AG04450 (cell line): Measurements from ENCODE around the gene OTOGL. TPM values are rescaled to one million over a fixed set of nuclear protein-coding genes. Genes with fewer than 3 reads are reported as not detected.
"Not testable (repeated sequence)": the region's sequence is repeated elsewhere in the genome, so short reads cannot be mapped to it uniquely, and the experiment has no call there.

Source experiments
- CTCF ChIA-PET: fragments of 300-600, 350-600 bp; formaldehyde crosslinking; extraction: SDS; loops from one replicate; lab custom pipeline; 2022; ENCODE audit warnings: antibody characterized with exemption, inconsistent platforms; lab: Charles Lee
- POLR2A ChIA-PET: fragments of 350-600 bp; formaldehyde crosslinking; extraction: SDS; loops from one replicate; lab custom pipeline; 2021; ENCODE audit warnings: antibody characterized with exemption, inconsistent platforms; lab: Yijun Ruan, JAX
- DNase-seq: peaks from one replicate; pipeline ENCODE4 v3.0.0-alpha.2; 2011; ENCODE audit warnings: low read depth, low spot score
- H3K27ac ChIP-seq: one replicate; pipeline ENCODE4 v1.5.1; 2012; ENCODE audit warnings: low read depth, low read length, control low read depth
- H3K27me3 ChIP-seq: one replicate; pipeline ENCODE4 v1.6.0; 2012; ENCODE audit warnings: low read length; ENCODE audit not compliant: control insufficient read depth, insufficient read depth
- H3K4me3 ChIP-seq: 2 replicates; pipeline ENCODE4 v1.5.1; 2011; ENCODE audit warnings: mild to moderate bottlenecking, low read depth, low read length, control low read depth
- H3K9me3 ChIP-seq: 2 replicates; pipeline ENCODE4 v1.5.1; 2012; ENCODE audit warnings: low read length; ENCODE audit not compliant: control insufficient read depth, insufficient read depth
- CTCF ChIP-seq: IDR thresholded peaks from 2 replicates; pipeline ENCODE4 v1.5.1; 2011; ENCODE audit warnings: low read depth, low read length, control low read depth, inconsistent platforms
- polyA plus RNA-seq: library from polyadenylated mRNA; depleted of rRNA; stranded (reverse); fragments of >200 nt; gene quantifications from 2 replicates; pipeline ENCODE4 v1.2.3, GENCODE V29; 2011

OTOGL gene
- polyA plus RNA-seq, 1 experiment: 0.07 TPM

- CTCF ChIA-PET: no interaction called here
- DNase-seq: no peak
- Histone ChIP-seq H3K27me3 (no peaks in the 10 kb centered on the region), H3K27ac (no peak overlapping the region), H3K4me3 (no peak overlapping the region), H3K9me3 (no peaks in the 10 kb centered on the region)
- no peak for TF ChIP-seq CTCF
- POLR2A ChIA-PET: no interaction called here
These were observed 113.8 kb downstream of the OTOGL start for GRCh38 chr12:80212938-80213645.

GRCh38 chr12:80213871-80214270, 114.5 kb downstream of the OTOGL start:
- H3K27me3 ChIP-seq: no peaks in the 10 kb centered on the region
- POLR2A ChIA-PET: no interaction called here
- H3K9me3 ChIP-seq: no peaks in the 10 kb centered on the region
- H3K27ac ChIP-seq: no peak overlapping the region
- no peak for DNase-seq
- CTCF ChIA-PET: no interaction called here
- TF ChIP-seq CTCF: no peak
- no peak overlapping the region for H3K4me3 ChIP-seq

GRCh38 chr12:80217011-80217535, 117.7 kb downstream of the OTOGL start:
- Histone ChIP-seq H3K9me3 (no peaks in the 10 kb centered on the region), H3K4me3 (no peak overlapping the region), H3K27ac (no peak overlapping the region), H3K27me3 (no peaks in the 10 kb centered on the region)
- TF ChIP-seq CTCF: no peak
- CTCF ChIA-PET: no interaction called here
- DNase-seq: no peak
- POLR2A ChIA-PET: no interaction called here

- DNase-seq, H3K4me3 ChIP-seq, POLR2A ChIA-PET, H3K9me3 ChIP-seq, H3K27me3 ChIP-seq, H3K27ac ChIP-seq: not testable (repeated sequence)
- CTCF ChIA-PET: interaction anchor here (1.0 to 1.4 kb wide), 3 partner anchors 19 to 51 kb away, joined by 4 to 7 read pairs (median 5); no protein-coding TSS in a partner anchor
These were observed 119.6 kb downstream of the OTOGL start for GRCh38 chr12:80218925-80219324.

GRCh38 chr12:80219345-80219744, 120.0 kb downstream of the OTOGL start:
- ChIA-PET CTCF (interaction anchor here (0.6 to 1.4 kb wide), 4 partner anchors 19 to 483 kb away, joined by 3 to 7 read pairs (median 4); no protein-coding TSS in a partner anchor), POLR2A (no interaction called here)
- no peak for TF ChIP-seq CTCF
- Histone ChIP-seq H3K4me3 (no peak overlapping the region), H3K27ac (no peak overlapping the region), H3K27me3 (no peaks in the 10 kb centered on the region), H3K9me3 (no peaks in the 10 kb centered on the region)
- DNase-seq: no peak
